Right atrium auricular region (tissue), 2 donors: ENCODE results near the gene PDE4D. TPM values are rescaled to one million over a fixed set of nuclear protein-coding genes. Genes with fewer than 3 reads are reported as not detected.

ENCODE experiments used
- DNase-seq: peaks from one replicate; pipeline ENCODE4 v3.0.0-alpha.2; 2019; ENCODE audit warnings: low spot score
- H3K27ac ChIP-seq, 2 donors: fragments of 200-600 bp; sonication (generic); 1 replicate in 1 of 2; 2 replicates in 1 of 2; pipeline ENCODE4 v1.5.1; 2016 to 2019
- H3K27me3 ChIP-seq, 2 donors: fragments of 200-600 bp; sonication (generic); one replicate each; pipeline versions ENCODE4 v1.5.1 to v1.6.0; 2017 to 2019
- H3K36me3 ChIP-seq: fragments of 200-600 bp; sonication (generic); one replicate; pipeline ENCODE4 v1.5.1; 2016
- H3K4me1 ChIP-seq, 2 donors: fragments of 200-600 bp; sonication (generic); one replicate each; pipeline versions ENCODE4 v1.5.1 to v1.6.0; 2017 to 2019
- H3K4me3 ChIP-seq, 2 donors: fragments of 200-600 bp; sonication (generic); 1 replicate in 1 of 2; 2 replicates in 1 of 2; pipeline ENCODE4 v1.5.1; 2017 to 2019; ENCODE audit warnings: mild to moderate bottlenecking in 1 of 2, moderate library complexity in 1 of 2
- H3K9me3 ChIP-seq, 2 donors: fragments of 200-600 bp; sonication (generic); one replicate each; pipeline ENCODE4 v1.5.1; 2019
- total RNA-seq, 2 donors: library from RNA; depleted of rRNA; stranded (reverse); fragments of >200 nt; gene quantifications; one replicate each; pipeline ENCODE4 v1.1.0, GENCODE V29; 2016
- TF ChIP-seq, protein P1 (sequence below), 2 donors: fragments of 200-600 bp; sonication (generic); IDR thresholded peaks; one replicate each; pipeline ENCODE4 v1.5.1; 2019; ENCODE audit warnings: antibody characterized with exemption in 2 of 2

Gene PDE4D
- total RNA-seq, 2 donors from 2014 or later = 43.3 to 44.0 TPM

DNA sequence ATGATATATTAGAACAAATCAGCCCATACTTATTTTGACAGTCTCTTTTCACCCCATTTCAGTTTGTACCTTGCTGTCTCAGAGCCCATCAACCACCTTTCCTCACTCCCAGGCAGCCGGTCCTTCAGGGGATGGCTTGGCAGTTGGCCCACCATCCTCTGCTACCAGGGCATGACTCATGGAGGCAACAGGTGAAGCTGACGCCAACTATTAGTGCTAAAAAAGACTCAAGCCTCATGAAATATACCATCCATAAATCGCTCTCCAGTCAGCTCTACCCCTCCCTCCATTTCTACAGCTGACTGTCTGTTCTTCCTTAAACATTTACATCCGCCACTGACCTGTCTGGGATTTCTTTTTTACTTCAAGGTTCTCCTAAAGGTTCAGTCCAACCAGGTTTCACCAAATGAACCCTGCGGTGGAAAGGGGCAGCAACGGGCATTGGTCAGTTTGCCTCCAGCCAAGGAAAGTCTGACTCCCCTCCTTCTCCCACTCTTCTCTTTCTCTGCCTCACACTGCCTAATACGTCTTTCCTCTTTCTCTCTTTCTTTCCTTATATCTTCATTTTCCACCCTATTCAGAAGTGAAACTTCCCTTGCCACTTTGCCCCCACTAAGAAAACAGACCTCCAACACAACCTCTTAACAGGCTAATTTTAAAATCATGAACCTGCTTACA is 871.5 kb downstream of the PDE4D start:
- no peaks in the 10 kb centered on the region for H3K9me3 ChIP-seq
- no peak overlapping the region for H3K4me3 ChIP-seq
- H3K4me1 ChIP-seq = peaks cover 0 to 13% of the 10 kb centered on the region in 2 donors
- TF ChIP-seq, protein P1, sequence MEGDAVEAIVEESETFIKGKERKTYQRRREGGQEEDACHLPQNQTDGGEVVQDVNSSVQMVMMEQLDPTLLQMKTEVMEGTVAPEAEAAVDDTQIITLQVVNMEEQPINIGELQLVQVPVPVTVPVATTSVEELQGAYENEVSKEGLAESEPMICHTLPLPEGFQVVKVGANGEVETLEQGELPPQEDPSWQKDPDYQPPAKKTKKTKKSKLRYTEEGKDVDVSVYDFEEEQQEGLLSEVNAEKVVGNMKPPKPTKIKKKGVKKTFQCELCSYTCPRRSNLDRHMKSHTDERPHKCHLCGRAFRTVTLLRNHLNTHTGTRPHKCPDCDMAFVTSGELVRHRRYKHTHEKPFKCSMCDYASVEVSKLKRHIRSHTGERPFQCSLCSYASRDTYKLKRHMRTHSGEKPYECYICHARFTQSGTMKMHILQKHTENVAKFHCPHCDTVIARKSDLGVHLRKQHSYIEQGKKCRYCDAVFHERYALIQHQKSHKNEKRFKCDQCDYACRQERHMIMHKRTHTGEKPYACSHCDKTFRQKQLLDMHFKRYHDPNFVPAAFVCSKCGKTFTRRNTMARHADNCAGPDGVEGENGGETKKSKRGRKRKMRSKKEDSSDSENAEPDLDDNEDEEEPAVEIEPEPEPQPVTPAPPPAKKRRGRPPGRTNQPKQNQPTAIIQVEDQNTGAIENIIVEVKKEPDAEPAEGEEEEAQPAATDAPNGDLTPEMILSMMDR (IDR thresholded peaks at IDR 0.05) = no peak
- peaks cover 4% of the 10 kb centered on the region for H3K36me3 ChIP-seq
- H3K27ac ChIP-seq = no peak overlapping the region
- no peak for DNase-seq
- H3K27me3 ChIP-seq = no peaks in the 10 kb centered on the region

DNA sequence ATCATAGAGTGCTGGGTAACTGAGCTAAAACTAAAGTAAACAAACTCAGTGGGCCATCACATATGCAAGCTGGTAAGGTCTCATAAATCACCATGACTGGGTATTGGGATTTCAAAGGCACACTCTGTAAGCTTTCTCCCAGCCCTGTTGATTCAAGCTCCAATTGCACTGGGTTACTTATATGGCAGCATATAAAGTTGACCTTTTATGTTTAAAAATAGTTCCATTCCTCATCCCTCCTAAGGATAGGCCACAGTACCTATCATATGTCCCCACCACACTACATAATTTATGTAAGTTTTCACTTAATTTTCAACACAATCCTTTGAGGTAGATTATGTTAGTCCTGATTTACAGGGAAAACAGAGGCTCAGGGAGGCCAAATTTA is 872.2 kb downstream of the PDE4D start:
- H3K27me3 ChIP-seq = no peaks in the 10 kb centered on the region
- peaks cover 0 to 13% of the 10 kb centered on the region in 2 donors for H3K4me1 ChIP-seq
- no peaks in the 10 kb centered on the region for H3K9me3 ChIP-seq
- TF ChIP-seq, protein P1 (IDR thresholded peaks at IDR 0.05) = no peak
- no peak overlapping the region for H3K4me3 ChIP-seq
- no peak for DNase-seq
- peaks cover 4% of the 10 kb centered on the region for H3K36me3 ChIP-seq
- no peak overlapping the region for H3K27ac ChIP-seq

DNA sequence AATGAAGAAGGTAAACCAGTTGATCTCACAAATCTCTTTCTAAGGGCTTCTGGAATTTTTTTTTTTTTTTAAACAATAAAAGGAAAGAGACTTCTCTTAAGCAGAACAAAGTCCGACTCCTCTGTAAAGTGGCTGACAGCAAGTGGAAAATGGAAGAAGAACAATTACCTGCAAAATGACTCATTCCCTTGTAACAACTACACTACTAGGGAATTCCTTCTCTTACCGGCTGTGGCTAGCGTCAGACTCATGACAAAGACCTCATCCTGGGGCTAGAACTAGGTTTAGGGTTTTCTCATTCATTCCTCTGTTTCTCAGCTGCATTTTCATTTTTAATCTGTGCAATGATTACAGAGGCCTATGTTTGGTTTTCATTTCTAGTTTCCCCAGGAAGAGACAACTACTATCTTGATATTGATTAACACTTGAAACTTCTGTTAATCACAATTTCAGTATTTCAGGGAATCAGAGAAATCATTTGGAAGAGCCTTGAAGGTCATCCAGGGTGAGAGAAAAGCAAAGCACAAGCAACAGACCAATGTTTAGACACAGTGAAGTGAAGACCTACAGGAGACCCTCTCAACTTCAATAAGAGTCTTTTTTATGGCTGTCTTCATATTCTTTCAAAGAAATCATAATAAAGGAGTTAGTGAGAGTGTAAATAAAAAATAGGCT is 872.8 kb downstream of the PDE4D start:
- TF ChIP-seq, protein P1 (IDR thresholded peaks at IDR 0.05) = no peak
- Histone ChIP-seq H3K4me3 (no peak overlapping the region), H3K4me1 (peaks cover 0 to 10% of the 10 kb centered on the region in 2 donors), H3K9me3 (no peaks in the 10 kb centered on the region), H3K36me3 (peaks cover 4% of the 10 kb centered on the region), H3K27ac (no peak overlapping the region), H3K27me3 (no peaks in the 10 kb centered on the region)
- DNase-seq = no peak

DNA sequence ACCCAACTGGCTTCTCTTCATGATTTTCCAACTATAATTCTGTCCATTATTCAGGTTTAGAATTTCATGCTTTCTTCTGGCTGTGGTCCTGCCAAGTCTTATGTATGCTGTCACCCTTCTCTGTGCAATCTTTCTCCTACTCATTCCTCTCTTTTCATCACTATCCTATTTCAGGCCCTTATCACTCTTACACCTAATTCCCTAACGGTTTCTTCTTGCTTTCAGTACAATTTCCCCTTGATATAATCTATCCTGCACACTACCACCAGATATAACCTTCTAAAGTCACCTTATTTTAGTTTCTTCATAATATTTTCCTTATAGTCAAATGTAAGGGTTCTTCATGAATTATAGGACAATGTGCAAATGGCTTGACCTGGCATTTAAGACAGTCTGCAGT is 874.4 kb downstream of the PDE4D start:
- Histone ChIP-seq H3K27me3 (no peaks in the 10 kb centered on the region), H3K9me3 (no peaks in the 10 kb centered on the region), H3K4me1 (peaks cover 0 to 7% of the 10 kb centered on the region in 2 donors), H3K27ac (no peak overlapping the region), H3K4me3 (no peak overlapping the region), H3K36me3 (peaks cover 4% of the 10 kb centered on the region)
- TF ChIP-seq, protein P1 (IDR thresholded peaks at IDR 0.05) = no peak
- no peak for DNase-seq

DNA sequence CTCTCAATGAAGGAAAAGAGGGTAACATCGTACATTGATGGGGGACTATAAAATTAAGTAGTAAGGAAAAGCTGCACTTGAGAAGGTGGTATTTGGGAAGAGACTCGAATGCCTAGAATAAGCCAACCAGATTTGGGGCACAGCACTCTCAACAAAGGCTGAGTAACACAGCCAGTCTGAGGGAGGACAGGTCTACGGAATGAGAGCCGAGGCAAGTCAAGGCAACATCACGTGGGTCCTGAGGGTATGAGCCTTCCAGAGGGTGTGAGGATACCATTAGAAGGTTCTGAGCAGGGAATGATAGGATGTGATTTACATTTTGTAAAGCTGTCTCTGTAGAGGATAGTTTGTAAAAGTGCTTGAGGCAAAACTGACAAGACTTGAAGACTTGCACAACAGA is 876.6 kb downstream of the PDE4D start:
- H3K27ac ChIP-seq = no peak overlapping the region
- no peak for DNase-seq

More for the DNA sequence above, 876.6 kb downstream of the PDE4D start:
- H3K4me1 ChIP-seq = peaks cover 0 to 7% of the 10 kb centered on the region in 2 donors
- H3K36me3 ChIP-seq = peaks cover 4% of the 10 kb centered on the region
- no peaks in the 10 kb centered on the region for H3K27me3 ChIP-seq
- no peak overlapping the region for H3K4me3 ChIP-seq
- TF ChIP-seq, protein P1 (IDR thresholded peaks at IDR 0.05) = no peak
- peaks cover 0 to 6% of the 10 kb centered on the region in 2 donors for H3K9me3 ChIP-seq
